PFSK-1 (cell line): ENCODE data around the gene CTSH.

ENCODE experiments used
- FOXP2 ChIP-seq: optimal IDR thresholded peaks from 2 replicates; pipeline ENCODE3; 2011; ENCODE audit warnings: borderline replicate concordance, control low read depth, inconsistent platforms; ENCODE audit not compliant: insufficient read depth; ENCODE audit errors: extremely low read length, extremely low read depth
- POLR2AphosphoS5 ChIP-seq: IDR thresholded peaks from 2 replicates; pipeline ENCODE4 v1.6.1; 2012; ENCODE audit warnings: low read depth, mild to moderate bottlenecking, control low read depth, low read length, moderate library complexity
- REST ChIP-seq, 2 experiments: IDR thresholded peaks; 2 replicates each; pipeline versions ENCODE4 v1.6.1 to v1.8.0; 2011 to 2012; ENCODE audit warnings: low read depth in 2 of 2, low read length in 2 of 2, control low read depth in 1 of 2, inconsistent platforms in 1 of 2, mild to moderate bottlenecking in 1 of 2, moderate library complexity in 1 of 2; ENCODE audit not compliant: insufficient read depth in 1 of 2
- SIN3A ChIP-seq: IDR thresholded peaks from 2 replicates; pipeline ENCODE4 v1.6.1; 2012; ENCODE audit warnings: mild to moderate bottlenecking, low read length, moderate library complexity, borderline replicate concordance; ENCODE audit not compliant: insufficient read depth
- TAF1 ChIP-seq: IDR thresholded peaks from 2 replicates; pipeline ENCODE4 v1.6.1; 2012; ENCODE audit warnings: low read length, control low read depth, borderline replicate concordance; ENCODE audit not compliant: insufficient read depth

Gene CTSH

GRCh38 chr15:78880813-78881212 is 64.0 kb downstream of the CTSH start:
- no peak for TF ChIP-seq REST (IDR thresholded peaks at IDR 0.05; ENCODE audit: insufficient read depth in 1 of 2, low read depth in 2 of 2, low read length in 2 of 2)
- no peak for TF ChIP-seq POLR2AphosphoS5
- TF ChIP-seq SIN3A = no peak
- TF ChIP-seq TAF1 = no peak
- TF ChIP-seq FOXP2 = no peak

DNA sequence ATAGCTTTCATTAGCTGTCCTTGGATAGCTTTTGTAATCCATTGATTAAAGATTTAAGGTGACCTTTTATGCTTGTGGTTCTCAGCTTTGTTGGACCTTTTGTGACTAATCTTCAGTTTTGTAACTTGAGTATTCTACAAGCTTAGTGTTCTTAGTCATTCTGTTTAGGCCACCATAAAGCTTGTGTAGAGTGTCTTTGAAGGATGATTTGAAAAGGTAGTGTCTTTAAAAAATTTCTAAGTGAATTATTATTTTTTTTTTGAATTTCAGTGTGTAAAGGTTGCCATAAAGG is 64.7 kb downstream of the CTSH start:
- no peak for TF ChIP-seq REST (IDR thresholded peaks at IDR 0.05; ENCODE audit: insufficient read depth in 1 of 2, low read depth in 2 of 2, low read length in 2 of 2)
- TF ChIP-seq SIN3A = no peak
- no peak for TF ChIP-seq TAF1
- TF ChIP-seq POLR2AphosphoS5 = no peak
- no peak for TF ChIP-seq FOXP2

- TF ChIP-seq REST (IDR thresholded peaks at IDR 0.05; ENCODE audit: insufficient read depth in 1 of 2, low read depth in 2 of 2, low read length in 2 of 2) (no peak), POLR2AphosphoS5 (no peak), SIN3A (no peak), TAF1 (no peak), FOXP2 (no peak)
Observed at GRCh38 chr15:78879517-78880241, 65.2 kb downstream of the CTSH start.

- TF ChIP-seq SIN3A = no peak
- TF ChIP-seq REST (IDR thresholded peaks at IDR 0.05; ENCODE audit: insufficient read depth in 1 of 2, low read depth in 2 of 2, low read length in 2 of 2) = no peak
Observed at GRCh38 chr15:78878356-78878755, 66.5 kb downstream of the CTSH start.
